Liver (tissue), 2 donors: ENCODE measurements around the gene DDX17.

Source experiments
- CTCF ChIP-seq: fragments of 150-350 bp; IDR thresholded peaks from 2 replicates; pipeline ENCODE4 v1.5.1; 2017; ENCODE audit warnings: improper control_type of control experiment, low read depth, low read length; ENCODE audit not compliant: missing input control
- YY1 ChIP-seq: IDR thresholded peaks from 2 replicates; pipeline ENCODE4 v1.6.1; 2016; ENCODE audit warnings: antibody characterized with exemption, mild to moderate bottlenecking
- donor health status: healthy.

- TF ChIP-seq CTCF (no peak), YY1 (no peak)
Measured at GRCh38 chr22:38467438-38467903, 38.6 kb downstream of the DDX17 start.
